GM18508 (cell line): ENCODE data around the gene VAMP4.
"Not testable (repeated sequence)": the region's sequence is repeated elsewhere in the genome, so short reads cannot be mapped to it uniquely, and the experiment has no call there.

Experiments used
- ATAC-seq: cut with Tn5 transposase; IDR thresholded peaks from one replicate; pipeline ENCODE4 v1.9.1; 2021; ENCODE audit warnings: moderate number of reproducible peaks; ENCODE audit not compliant: insufficient read depth, unreplicated experiment

VAMP4 gene

GRCh38 chr1:171753685-171754352 is 12.0 kb upstream of the VAMP4 start:
- ATAC-seq, result no peak

GRCh38 chr1:171753182-171753581 is 11.3 kb upstream of the VAMP4 start:
- ATAC-seq, result no peak

- no peak for ATAC-seq
These were observed 9.4 kb upstream of the VAMP4 start for GRCh38 chr1:171751221-171751620.

GRCh38 chr1:171748651-171749050 is 6.8 kb upstream of the VAMP4 start:
- no peak for ATAC-seq

- ATAC-seq, result no peak
These were observed 3.1 kb upstream of the VAMP4 start for GRCh38 chr1:171744986-171745385.

GRCh38 chr1:171743081-171743870 is 1.4 kb upstream of the VAMP4 start:
- ATAC-seq, result no peak

- ATAC-seq, result no peak
These were observed 685 bp upstream of the VAMP4 start for GRCh38 chr1:171742577-171742922.

- no peak for ATAC-seq
These were observed 636 bp downstream of the VAMP4 start for GRCh38 chr1:171740987-171741871.

- ATAC-seq, result no peak
These were observed 1.5 kb downstream of the VAMP4 start for GRCh38 chr1:171740356-171740863.

- ATAC-seq, result no peak
These were observed 2.2 kb downstream of the VAMP4 start for GRCh38 chr1:171739656-171740055.

- no peak for ATAC-seq
These were observed 3.0 kb downstream of the VAMP4 start for GRCh38 chr1:171738911-171739310.

- ATAC-seq, result no peak
These were observed 5.7 kb downstream of the VAMP4 start for GRCh38 chr1:171736196-171736595.

GRCh38 chr1:171730052-171730451 is 11.8 kb downstream of the VAMP4 start:
- ATAC-seq, result no peak

- no peak for ATAC-seq
These were observed 14.1 kb downstream of the VAMP4 start for GRCh38 chr1:171727778-171728177.

- not testable (repeated sequence) for ATAC-seq
These were observed 18.7 kb downstream of the VAMP4 start for GRCh38 chr1:171723180-171723579.

- ATAC-seq, result no peak
These were observed 23.0 kb downstream of the VAMP4 start for GRCh38 chr1:171718848-171719247.

- ATAC-seq, result no peak
These were observed 23.6 kb downstream of the VAMP4 start for GRCh38 chr1:171718216-171718615.

GRCh38 chr1:171717062-171717718 is 24.7 kb downstream of the VAMP4 start:
- ATAC-seq, result no peak

- ATAC-seq, result no peak
These were observed 25.2 kb downstream of the VAMP4 start for GRCh38 chr1:171716616-171717015.

- ATAC-seq, result no peak
These were observed 26.0 kb downstream of the VAMP4 start for GRCh38 chr1:171715813-171716251.
